Nephron (organoid): ENCODE data around the gene PHYHD1.

Experiments
- H3K27ac Mint-ChIP-seq, 3 experiments: 2 replicates each; pipeline ENCODE4 v1.8.0; 2020; ENCODE audit warnings: mixed read lengths in 3 of 3, mild to moderate bottlenecking in 2 of 3, moderate library complexity in 1 of 3
- H3K27me3 Mint-ChIP-seq: 2 replicates; pipeline ENCODE4 v1.8.0; 2021; ENCODE audit warnings: low read depth, mild to moderate bottlenecking, moderate library complexity, mixed read lengths
- H3K36me3 Mint-ChIP-seq: 2 replicates; pipeline ENCODE4 v1.8.0; 2020; ENCODE audit warnings: low read depth, mixed read lengths
- H3K4me1 Mint-ChIP-seq: 2 replicates; pipeline ENCODE4 v1.8.0; 2020; ENCODE audit warnings: mixed read lengths
- H3K4me3 Mint-ChIP-seq, 3 experiments: 2 replicates each; pipeline ENCODE4 v1.8.0; 2020; ENCODE audit warnings: mild to moderate bottlenecking in 3 of 3, mixed read lengths in 3 of 3, moderate library complexity in 2 of 3
- H3K9me3 Mint-ChIP-seq: 2 replicates; pipeline ENCODE4 v1.8.0; 2020; ENCODE audit warnings: mixed read lengths
- TF ChIP-seq, protein P1 (sequence below), 3 experiments: fragments of 200-600 bp; sonication (generic); IDR thresholded peaks; one replicate each; pipeline ENCODE4 v1.5.0; 2021; ENCODE audit warnings: antibody characterized with exemption in 3 of 3; ENCODE audit not compliant: unreplicated experiment in 3 of 3

The PHYHD1 gene

GRCh38 chr9:128885376-128885775 lies 35.4 kb upstream of the PHYHD1 start:
- Mint-ChIP-seq H3K4me1 (peaks cover 51% of the 10 kb centered on the region), H3K27ac (peak overlapping the region; percentile 64 to 86 (median 80)), H3K9me3 (no peaks in the 10 kb centered on the region)

GRCh38 chr9:128885798-128886197 lies 35.0 kb upstream of the PHYHD1 start:
- Mint-ChIP-seq H3K27me3 (peaks cover 2% of the 10 kb centered on the region), H3K27ac (peak overlapping the region in 1 of 3 experiments; percentile 80), H3K9me3 (no peaks in the 10 kb centered on the region), H3K36me3 (peaks cover 27% of the 10 kb centered on the region), H3K4me1 (peaks cover 49% of the 10 kb centered on the region), H3K4me3 (peak overlapping the region in 2 of 3 experiments; percentile 38 to 69)
- TF ChIP-seq, protein P1, sequence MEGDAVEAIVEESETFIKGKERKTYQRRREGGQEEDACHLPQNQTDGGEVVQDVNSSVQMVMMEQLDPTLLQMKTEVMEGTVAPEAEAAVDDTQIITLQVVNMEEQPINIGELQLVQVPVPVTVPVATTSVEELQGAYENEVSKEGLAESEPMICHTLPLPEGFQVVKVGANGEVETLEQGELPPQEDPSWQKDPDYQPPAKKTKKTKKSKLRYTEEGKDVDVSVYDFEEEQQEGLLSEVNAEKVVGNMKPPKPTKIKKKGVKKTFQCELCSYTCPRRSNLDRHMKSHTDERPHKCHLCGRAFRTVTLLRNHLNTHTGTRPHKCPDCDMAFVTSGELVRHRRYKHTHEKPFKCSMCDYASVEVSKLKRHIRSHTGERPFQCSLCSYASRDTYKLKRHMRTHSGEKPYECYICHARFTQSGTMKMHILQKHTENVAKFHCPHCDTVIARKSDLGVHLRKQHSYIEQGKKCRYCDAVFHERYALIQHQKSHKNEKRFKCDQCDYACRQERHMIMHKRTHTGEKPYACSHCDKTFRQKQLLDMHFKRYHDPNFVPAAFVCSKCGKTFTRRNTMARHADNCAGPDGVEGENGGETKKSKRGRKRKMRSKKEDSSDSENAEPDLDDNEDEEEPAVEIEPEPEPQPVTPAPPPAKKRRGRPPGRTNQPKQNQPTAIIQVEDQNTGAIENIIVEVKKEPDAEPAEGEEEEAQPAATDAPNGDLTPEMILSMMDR (IDR thresholded peaks at IDR 0.05; ENCODE audit: unreplicated experiment in 3 of 3), result no peak

More at GRCh38 chr9:128885376-128885775, 35.4 kb upstream of the PHYHD1 start:
- Mint-ChIP-seq H3K36me3 (peaks cover 27% of the 10 kb centered on the region), H3K4me3 (peak overlapping the region; percentile 79 to 99 (median 99)), H3K27me3 (peaks cover 4% of the 10 kb centered on the region)
- TF ChIP-seq, protein P1 (IDR thresholded peaks at IDR 0.05; ENCODE audit: unreplicated experiment in 3 of 3), result no peak

DNA sequence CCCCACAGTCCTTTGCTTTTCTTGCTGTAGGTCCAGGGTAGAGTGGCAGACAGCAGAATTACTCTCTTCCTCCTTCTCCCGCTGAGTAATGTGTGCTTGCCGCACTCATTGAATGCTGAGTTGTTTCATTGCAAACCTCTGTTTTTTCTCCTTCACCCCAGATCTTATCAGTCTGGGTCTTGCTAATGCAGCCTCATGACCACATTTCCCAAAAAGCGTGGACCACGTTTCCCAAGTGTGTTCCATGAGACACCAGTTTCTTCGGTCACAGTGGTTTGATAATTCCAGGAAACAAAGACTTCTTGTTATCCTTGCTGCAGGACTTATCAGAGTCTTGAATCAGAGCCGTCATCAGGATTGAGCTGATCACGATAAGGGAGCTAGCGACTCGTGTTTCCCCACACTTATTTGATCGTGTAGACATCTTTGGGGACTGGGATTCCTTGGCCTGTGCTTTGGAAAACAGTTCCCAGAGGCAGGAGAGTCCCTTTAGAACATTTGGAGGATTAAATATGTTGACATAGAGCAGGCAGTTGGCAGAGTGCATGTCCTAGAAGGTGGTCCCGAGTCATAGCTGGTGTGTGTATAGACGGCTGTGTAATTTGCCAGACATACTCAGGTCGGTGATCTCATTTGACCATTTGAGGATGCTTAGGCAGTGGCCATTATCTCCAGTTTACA lies 34.4 kb upstream of the PHYHD1 start:
- Mint-ChIP-seq H3K36me3 (peaks cover 27% of the 10 kb centered on the region), H3K27me3 (no peaks in the 10 kb centered on the region)

DNA sequence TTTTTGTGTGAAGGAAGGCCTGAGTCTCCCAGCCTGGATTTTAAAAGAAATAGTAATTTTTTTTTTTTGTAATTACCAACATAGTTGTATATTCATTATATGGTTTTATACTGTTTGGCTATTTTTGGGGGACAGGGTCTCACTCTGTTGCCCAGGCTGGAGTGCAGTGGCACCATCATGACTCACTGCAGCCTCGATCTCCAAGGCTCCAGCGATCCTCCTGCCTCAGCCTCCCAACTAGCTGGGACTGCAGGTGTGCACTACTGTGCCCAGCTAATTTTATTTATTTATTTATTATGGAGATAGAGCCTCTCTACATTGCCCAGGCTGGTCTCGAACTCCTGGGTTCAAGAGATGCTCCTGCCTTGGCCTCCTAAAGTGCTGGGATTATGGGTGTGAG lies 33.7 kb upstream of the PHYHD1 start:
- H3K9me3 Mint-ChIP-seq, result no peaks in the 10 kb centered on the region
- no peaks in the 10 kb centered on the region for H3K27me3 Mint-ChIP-seq
- H3K4me3 Mint-ChIP-seq, result peak overlapping the region in 1 of 3 experiments; percentile 24
- no peak overlapping the region for H3K27ac Mint-ChIP-seq
- peaks cover 37% of the 10 kb centered on the region for H3K4me1 Mint-ChIP-seq
- TF ChIP-seq, protein P1 (IDR thresholded peaks at IDR 0.05; ENCODE audit: unreplicated experiment in 3 of 3), result no peak
- H3K36me3 Mint-ChIP-seq, result peaks cover 27% of the 10 kb centered on the region

More for the DNA sequence above, 34.4 kb upstream of the PHYHD1 start:
- no peaks in the 10 kb centered on the region for H3K9me3 Mint-ChIP-seq
- TF ChIP-seq, protein P1 (IDR thresholded peaks at IDR 0.05; ENCODE audit: unreplicated experiment in 3 of 3), result no peak
- H3K4me3 Mint-ChIP-seq, result peak overlapping the region in 2 of 3 experiments; percentile 38 to 69
- no peak overlapping the region for H3K27ac Mint-ChIP-seq
- H3K4me1 Mint-ChIP-seq, result peaks cover 43% of the 10 kb centered on the region

GRCh38 chr9:128887914-128888350 lies 32.9 kb upstream of the PHYHD1 start:
- TF ChIP-seq, protein P1 (IDR thresholded peaks at IDR 0.05; ENCODE audit: unreplicated experiment in 3 of 3), result no peak
- H3K27ac Mint-ChIP-seq, result peak overlapping the region in 2 of 3 experiments; percentile 16 to 75
- peaks cover 35% of the 10 kb centered on the region for H3K4me1 Mint-ChIP-seq
- H3K36me3 Mint-ChIP-seq, result peaks cover 27% of the 10 kb centered on the region
- H3K9me3 Mint-ChIP-seq, result no peaks in the 10 kb centered on the region
- H3K27me3 Mint-ChIP-seq, result no peaks in the 10 kb centered on the region
- peak overlapping the region in 1 of 3 experiments; percentile 32 for H3K4me3 Mint-ChIP-seq
